ENCODE measurements around the gene LHFPL4. TPM values are rescaled to one million over a fixed set of nuclear protein-coding genes. Genes with fewer than 3 reads are reported as not detected.

LHFPL4 gene
- total RNA-seq, 1 experiment from 2014 or later: not detected

DNA sequence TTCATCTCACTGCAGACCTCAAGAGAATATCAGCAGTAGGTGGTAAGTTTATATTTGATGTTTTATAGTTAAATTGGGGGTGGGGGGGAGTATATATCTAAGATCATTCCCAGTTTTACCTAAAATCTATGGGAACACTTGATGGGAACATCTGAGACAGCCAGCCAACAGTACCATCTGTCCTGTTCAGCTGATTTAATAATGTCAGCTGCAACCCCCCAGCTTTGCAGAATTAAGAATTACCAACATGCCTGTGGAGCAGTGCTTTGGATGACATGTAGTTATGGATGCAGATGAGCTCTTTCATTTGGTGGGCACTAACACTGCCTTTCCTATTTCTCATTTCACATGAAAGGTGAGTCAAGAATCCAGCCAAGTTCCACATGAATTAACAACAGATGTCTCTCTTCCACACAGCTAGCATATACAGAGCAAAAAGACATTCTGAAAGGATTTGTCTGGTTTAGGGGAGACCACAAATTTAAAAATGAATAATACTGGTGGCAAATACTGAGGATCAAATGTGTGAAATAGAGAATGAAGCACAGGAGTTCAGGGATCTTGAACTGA lies 80.0 kb downstream of the LHFPL4 start:
- DNase-seq (ENCODE audit: low read depth): no peak

DNA sequence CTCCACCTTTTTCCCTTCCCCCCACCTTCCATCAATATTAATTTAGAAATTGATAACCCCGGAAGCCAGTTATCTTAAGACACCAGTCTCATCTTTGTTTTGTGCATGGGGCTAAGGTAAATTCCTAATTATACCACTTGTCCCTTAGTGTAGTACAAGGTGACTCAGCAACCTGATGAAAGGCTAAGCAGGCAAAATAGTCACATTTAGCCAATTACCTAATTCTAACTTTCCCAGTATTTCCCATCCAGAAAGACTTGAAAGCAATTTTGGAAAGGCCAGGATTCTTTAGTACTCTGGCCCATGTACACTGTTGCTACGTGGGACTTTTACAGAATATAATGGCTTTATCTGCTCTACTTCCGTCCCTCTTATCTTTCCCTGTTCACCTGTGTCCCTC lies 83.6 kb downstream of the LHFPL4 start:
- no peak for DNase-seq (ENCODE audit: low read depth)

DNA sequence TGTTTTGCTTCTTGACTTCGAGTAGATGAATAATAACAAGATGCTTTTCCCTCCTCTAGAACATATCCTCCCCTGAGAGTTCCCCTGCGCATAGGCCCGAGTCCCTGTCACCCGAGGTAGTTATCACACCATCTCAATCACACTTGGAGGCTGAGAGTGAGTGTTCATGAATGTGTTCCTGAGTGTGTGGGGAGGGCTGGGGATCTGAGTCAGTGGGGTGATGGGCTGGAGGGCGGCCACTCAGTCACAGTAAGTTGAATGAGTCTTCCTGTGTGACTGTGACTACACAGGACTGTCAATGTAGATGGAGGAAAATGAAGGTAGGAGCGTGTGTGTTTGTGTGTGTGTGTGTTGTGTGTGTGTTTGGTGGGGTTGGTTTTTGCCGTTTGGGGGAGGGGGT lies 85.2 kb downstream of the LHFPL4 start:
- DNase-seq (ENCODE audit: low read depth): no peak

DNA sequence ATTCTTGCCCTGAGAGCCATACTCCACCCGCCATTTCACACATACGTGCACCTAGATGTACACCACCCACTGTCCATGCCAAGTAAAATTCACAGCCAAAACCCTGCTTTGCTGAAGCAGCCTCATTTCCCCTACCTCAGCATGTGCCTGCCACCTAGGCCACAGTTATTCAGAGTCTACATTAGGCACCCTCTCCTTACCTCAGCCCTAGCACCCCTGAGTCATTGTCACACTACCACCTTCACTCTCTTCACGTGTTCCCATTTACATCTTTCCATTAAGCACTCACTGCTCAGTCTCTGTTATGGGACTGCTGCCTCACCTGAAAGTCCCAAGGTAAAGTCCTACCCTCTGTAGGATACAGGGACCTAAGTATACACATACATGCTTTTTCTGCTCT lies 86.2 kb downstream of the LHFPL4 start:
- DNase-seq (ENCODE audit: low read depth): no peak

DNA sequence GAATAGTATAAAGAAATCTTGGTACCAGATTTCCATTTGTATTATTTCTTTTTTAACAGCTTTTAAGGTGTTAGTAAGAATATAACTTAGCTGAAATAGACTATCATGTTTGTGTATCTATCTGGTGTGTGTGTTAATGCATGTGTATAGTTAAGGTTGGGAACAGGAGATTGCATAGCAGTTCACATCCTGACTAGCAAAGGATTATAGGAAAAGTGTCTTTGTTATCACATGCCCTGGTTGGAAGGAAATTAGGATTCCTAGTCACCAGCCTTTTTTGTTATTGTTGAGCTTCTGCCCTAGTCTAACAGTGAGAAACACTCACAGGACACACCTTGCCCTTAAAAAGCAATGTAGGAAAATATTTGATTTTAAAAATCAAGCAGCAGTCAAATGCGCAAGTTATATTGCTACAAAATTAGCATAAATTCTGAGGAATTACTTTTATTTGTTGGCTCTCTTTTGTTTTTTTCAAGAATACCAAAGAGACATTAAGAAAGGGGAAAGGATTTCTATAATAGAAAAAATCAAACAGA lies 98.0 kb downstream of the LHFPL4 start:
- no peak for DNase-seq (ENCODE audit: low read depth)

DNA sequence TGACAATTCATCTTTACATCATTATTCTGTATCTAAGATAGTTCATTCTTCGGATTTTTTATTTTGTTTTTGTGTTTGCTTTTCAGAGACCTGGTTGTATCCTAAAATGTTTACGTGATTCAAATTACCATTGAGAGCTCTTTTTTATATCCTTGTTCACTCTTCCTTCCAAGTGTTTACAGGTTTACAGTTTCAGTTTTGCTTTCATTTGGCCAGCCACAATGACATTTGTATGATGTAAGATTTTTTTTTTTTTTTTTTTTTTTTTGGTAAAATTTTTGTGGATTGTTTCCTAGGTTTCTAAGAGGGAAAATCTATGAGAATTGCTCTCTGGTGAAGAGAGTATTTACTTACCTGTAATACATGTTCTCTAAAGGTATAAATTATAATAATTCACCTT lies 101.2 kb downstream of the LHFPL4 start:
- DNase-seq (ENCODE audit: low read depth): peak; percentile 10

DNA sequence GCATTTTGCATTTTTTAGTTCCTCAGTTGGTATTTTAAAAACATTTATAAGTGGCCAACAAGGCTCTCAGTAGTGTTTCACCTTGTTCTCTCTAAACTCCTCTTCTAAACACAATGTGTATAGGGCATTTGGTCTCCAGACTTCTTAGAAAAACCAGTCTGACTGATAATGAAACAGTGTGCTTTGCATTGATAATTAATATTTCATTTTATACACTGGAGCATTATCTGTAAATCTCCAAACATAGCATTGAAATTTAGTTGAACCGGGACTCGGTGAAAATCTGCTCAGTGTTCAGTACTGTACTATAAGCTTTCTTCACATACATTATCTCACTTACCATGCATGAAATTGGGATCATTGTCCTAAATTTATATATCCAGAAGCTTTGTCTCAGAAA lies 102.6 kb downstream of the LHFPL4 start:
- no peak for DNase-seq (ENCODE audit: low read depth)

DNA sequence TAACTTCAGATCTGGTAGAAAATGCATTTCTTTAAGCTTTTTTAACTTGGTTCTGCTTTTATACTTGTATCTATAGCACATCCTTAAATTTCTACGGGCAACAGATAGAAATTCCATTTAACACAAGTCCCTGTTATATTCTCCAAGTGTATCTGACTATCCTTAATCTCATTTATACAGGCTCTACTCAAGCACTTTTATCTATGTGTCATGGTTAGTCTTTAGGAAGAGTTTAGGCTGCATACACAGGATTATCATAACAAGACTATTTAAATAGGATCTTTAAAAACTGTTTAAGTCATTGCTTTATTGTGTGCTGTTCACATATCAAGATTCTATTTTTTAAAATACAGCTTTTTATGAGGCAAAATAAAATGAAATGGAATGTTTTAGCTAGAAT lies 103.5 kb downstream of the LHFPL4 start:
- DNase-seq (ENCODE audit: low read depth): no peak

DNA sequence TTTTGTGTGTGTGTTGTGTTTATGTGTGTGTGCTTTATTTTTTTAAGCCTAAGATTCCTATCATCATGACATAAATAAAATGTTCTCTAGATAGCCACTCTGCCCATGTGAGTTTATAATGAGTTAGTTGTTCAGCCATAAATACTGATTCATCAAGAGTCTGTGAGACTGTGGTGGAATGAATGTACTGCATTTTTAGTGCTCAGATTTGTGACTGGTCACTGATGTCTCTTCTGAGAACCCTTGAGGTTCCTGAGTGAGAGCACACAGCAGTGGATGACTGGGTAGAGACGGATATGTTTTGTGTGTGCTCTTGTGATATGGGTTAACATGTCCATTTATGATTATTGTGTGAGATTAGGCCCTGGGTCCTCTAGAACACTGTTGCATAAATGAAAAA lies 105.0 kb downstream of the LHFPL4 start:
- DNase-seq (ENCODE audit: low read depth): peak; percentile 5

Other genes starting within 250 kb of the LHFPL4 start
- 48.4 and 63.3 TPM in 2 replicates for gene THUMPD3, start 190.8 kb downstream of the LHFPL4 start, total RNA-seq (2014; rRNA removed; shearing (Covaris generic))
- 56.8 and 58.4 TPM in 2 replicates for gene SETD5, start 156.2 kb downstream of the LHFPL4 start, total RNA-seq (2014; rRNA removed; shearing (Covaris generic))
- 34.9 and 38.7 TPM in 2 replicates for gene MTMR14, start 95.7 kb upstream of the LHFPL4 start, total RNA-seq (2014; rRNA removed; shearing (Covaris generic))
- not detected in 2 replicates for gene CPNE9, start 150.0 kb upstream of the LHFPL4 start, total RNA-seq (2014; rRNA removed; shearing (Covaris generic))
- gene BRPF1, start 177.9 kb upstream of the LHFPL4 start, total RNA-seq (2014; rRNA removed; shearing (Covaris generic)): 14.2 and 15.2 TPM in 2 replicates
- 31.2 and 34.4 TPM in 2 replicates for gene OGG1, start 196.1 kb upstream of the LHFPL4 start, total RNA-seq (2014; rRNA removed; shearing (Covaris generic))
- 40.4 and 46.9 TPM in 2 replicates for gene CAMK1, start 216.1 kb upstream of the LHFPL4 start, total RNA-seq (2014; rRNA removed; shearing (Covaris generic))
- 99.1 and 107 TPM in 2 replicates for gene TADA3, start 238.7 kb upstream of the LHFPL4 start, total RNA-seq (2014; rRNA removed; shearing (Covaris generic))
- gene ARPC4, start 239.3 kb upstream of the LHFPL4 start, total RNA-seq (2014; rRNA removed; shearing (Covaris generic)): 254 and 426 TPM in 2 replicates

Data from RPMI7951 (cell line).